ENCODE measurements around the gene DLG2.

The DLG2 gene

GRCh38 chr11:84628871-84629620, 998.1 kb downstream of the DLG2 start:
- TF ChIP-seq CTCF (IDR thresholded peaks at IDR 0.05; ENCODE audit: borderline replicate concordance, insufficient read depth, low read depth, low read length): no peak
- H3K4me3 ChIP-seq (ENCODE audit: low read depth, low read length): no peak overlapping the region

GRCh38 chr11:84626256-84626655, 1000.9 kb downstream of the DLG2 start:
- no peak overlapping the region for H3K4me3 ChIP-seq (ENCODE audit: low read depth, low read length)
- TF ChIP-seq CTCF (IDR thresholded peaks at IDR 0.05; ENCODE audit: borderline replicate concordance, insufficient read depth, low read depth, low read length): no peak

- no peak for TF ChIP-seq CTCF (IDR thresholded peaks at IDR 0.05; ENCODE audit: borderline replicate concordance, insufficient read depth, low read depth, low read length)
- no peak overlapping the region for H3K4me3 ChIP-seq (ENCODE audit: low read depth, low read length)
Observed at GRCh38 chr11:84612645-84613044, 1014.5 kb downstream of the DLG2 start.

- H3K4me3 ChIP-seq (ENCODE audit: low read depth, low read length): no peak overlapping the region
- no peak for TF ChIP-seq CTCF (IDR thresholded peaks at IDR 0.05; ENCODE audit: borderline replicate concordance, insufficient read depth, low read depth, low read length)
Observed at GRCh38 chr11:84608837-84609196, 1018.3 kb downstream of the DLG2 start.

- no peak for TF ChIP-seq CTCF (IDR thresholded peaks at IDR 0.05; ENCODE audit: borderline replicate concordance, insufficient read depth, low read depth, low read length)
- H3K4me3 ChIP-seq (ENCODE audit: low read depth, low read length): no peak overlapping the region
Observed at GRCh38 chr11:84607975-84608836, 1018.9 kb downstream of the DLG2 start.

GRCh38 chr11:84594602-84595001, 1032.5 kb downstream of the DLG2 start:
- no peak overlapping the region for H3K4me3 ChIP-seq (ENCODE audit: low read depth, low read length)
- no peak for TF ChIP-seq CTCF (IDR thresholded peaks at IDR 0.05; ENCODE audit: borderline replicate concordance, insufficient read depth, low read depth, low read length)

All from GM12875 (cell line).